Measurements from ENCODE around the gene CDKN1C.

GRCh38 chr11:2883640-2883978, 2.0 kb downstream of the CDKN1C start:
- TF ChIP-seq CTCF (IDR thresholded peaks at IDR 0.05) (no peak), POLR2A (IDR thresholded peaks at IDR 0.05) (no peak), POLR2AphosphoS5 (IDR thresholded peaks at IDR 0.05; ENCODE audit: insufficient read depth in 1 of 2, low read depth in 1 of 2) (no peak)
